Breast epithelium (tissue), 3 donors: Measurements from ENCODE around the gene ZNF860.

Experiments used
- CTCF ChIP-seq, 3 donors: fragments of 450-650 bp; IDR thresholded peaks; one replicate each; pipeline ENCODE4 v1.5.1; 2016 to 2017; ENCODE audit warnings: antibody characterized with exemption in 3 of 3, mild to moderate bottlenecking in 3 of 3, moderate library complexity in 3 of 3
- POLR2A ChIP-seq: fragments of 450-650 bp; IDR thresholded peaks from one replicate; pipeline ENCODE4 v1.6.1; 2016; ENCODE audit warnings: antibody characterized with exemption, mild to moderate bottlenecking, moderate library complexity

- no peak for TF ChIP-seq CTCF (IDR thresholded peaks at IDR 0.05)
- TF ChIP-seq POLR2A, result no peak
Measured at GRCh38 chr3:31988271-31988670, 6.7 kb downstream of the ZNF860 start.
